ENCODE data around the gene COLGALT1.
"Not testable (repeated sequence)": the region's sequence is repeated elsewhere in the genome, so short reads cannot be mapped to it uniquely, and the experiment has no call there.

Gene COLGALT1

DNA sequence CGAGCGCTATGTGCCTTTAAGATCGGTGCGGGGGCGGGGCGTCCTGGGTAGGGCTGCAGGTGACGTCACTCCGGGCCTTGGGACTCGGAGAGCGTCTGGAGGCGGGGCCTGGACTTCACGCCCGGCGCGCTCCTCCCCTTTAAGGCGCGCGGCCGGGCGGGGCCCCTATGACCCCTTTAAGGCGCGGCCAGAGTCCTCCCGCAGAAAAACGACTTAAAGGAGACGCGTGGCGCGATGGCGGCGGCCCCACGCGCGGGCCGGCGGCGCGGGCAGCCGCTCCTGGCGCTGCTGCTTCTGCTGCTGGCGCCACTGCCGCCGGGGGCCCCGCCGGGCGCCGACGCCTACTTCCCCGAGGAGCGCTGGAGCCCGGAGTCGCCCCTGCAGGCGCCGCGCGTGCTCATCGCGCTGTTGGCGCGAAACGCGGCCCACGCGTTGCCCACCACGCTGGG, at the start of gene COLGALT1:
Gene COLGALT1, plus strand, starts transcription at position 170 of the 449 bp plus-strand sequence. Its CDS starts 65 bp downstream, at position 235.
- DNase-seq: peak; percentile 95

DNA sequence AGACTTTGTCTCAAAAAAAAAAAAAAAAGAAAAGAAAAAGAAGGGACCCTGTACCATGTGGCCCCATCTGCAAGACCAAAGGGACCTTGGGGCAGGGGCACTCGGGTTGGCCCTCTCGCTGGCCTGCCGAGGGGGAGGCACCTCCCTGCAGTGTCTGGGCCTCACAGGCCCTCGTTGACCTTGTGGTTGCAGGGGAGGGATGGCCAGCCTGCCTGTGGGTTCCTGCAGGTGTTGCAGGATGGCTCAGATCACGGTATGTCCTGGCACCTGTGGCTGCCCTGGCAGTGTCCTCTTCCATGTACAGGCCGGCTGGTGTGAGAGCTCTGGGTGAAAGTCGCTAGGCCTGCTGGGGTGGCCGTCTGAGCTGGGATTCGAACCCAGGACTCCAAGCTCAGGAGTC, 48.7 kb upstream of the COLGALT1 start:
- no peak for DNase-seq

DNA sequence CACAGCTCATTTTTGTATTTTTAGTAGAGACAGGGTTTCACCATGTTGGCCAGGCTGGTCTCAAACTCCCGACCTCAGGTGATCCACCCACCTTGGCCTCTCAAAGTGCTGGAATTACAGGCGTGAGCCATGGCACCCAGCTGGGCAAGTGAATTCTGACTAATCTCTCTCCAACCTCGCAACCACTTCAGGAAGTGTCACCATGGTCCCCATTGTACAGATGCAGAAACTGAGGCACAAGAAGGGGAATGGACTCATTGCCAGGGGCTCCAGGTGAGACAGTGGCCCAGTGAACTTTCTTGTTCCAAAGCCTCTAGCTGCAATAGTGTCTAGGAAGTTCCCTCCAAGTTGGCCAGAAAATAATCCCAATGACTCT, 46.9 kb upstream of the COLGALT1 start:
- not testable (repeated sequence) for DNase-seq

- no peak for DNase-seq
Observed at GRCh38 chr19:17510220-17510993, 45.0 kb upstream of the COLGALT1 start.

DNA sequence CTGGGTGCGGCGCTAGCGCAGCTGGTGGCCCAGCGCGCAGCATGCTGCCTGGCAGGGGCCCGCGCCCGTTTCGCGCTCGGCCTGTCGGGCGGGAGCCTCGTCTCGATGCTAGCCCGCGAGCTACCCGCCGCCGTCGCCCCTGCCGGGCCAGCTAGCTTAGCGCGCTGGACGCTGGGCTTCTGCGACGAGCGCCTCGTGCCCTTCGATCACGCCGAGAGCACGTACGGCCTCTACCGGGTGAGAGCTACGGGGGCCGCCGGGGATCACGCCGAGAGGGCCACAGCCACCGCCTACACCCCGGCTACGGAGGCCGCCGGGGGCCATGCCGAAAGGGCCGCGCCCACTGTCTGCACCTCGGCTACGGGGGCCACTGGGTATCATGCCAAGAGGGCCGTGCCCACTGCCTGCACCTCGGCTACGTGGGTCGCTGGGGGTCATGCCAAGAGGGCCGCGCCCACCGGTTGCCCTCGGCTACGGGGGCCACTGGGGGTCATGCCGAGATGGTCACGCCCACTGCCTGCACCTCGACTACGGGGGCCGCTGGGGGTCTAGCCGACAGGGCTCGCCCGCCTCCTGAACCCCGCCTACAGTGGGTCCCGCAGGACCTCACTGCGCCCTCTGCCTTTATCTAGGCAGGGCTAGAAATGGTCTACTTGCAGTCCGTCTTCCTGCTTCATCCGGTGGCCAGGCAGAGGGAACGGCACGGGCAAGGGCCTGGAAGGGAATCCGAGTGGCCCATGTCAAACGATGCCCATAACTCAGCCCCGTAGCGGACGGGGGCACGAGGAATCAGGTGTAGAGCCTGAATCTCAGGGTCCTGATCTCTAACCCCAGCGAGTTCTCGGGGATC, 43.5 kb upstream of the COLGALT1 start:
- peak; percentile 91 for DNase-seq

DNA sequence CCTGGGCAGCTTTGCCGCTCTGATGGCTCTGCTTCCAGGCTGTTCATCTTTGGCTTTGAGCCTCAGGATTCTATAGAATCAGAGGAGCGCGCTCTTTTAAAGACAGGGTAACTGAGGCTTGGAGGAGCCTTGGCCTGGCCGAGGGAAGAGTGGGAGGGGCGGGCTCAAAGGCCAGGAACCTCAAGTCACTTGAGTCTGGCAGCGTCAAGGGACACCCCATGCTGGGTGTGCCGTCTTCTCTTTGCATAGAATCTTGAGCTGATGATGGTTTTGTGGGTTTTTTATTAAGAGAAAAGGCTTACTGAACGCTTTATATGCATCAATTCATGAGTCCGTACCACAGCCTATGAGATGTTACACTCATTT, 42.9 kb upstream of the COLGALT1 start:
- DNase-seq: no peak

- DNase-seq: no peak
Observed at GRCh38 chr19:17515408-17516149, 39.9 kb upstream of the COLGALT1 start.

GRCh38 chr19:17517898-17518297, 37.6 kb upstream of the COLGALT1 start:
- DNase-seq: no peak

- not testable (repeated sequence) for DNase-seq
Observed at GRCh38 chr19:17518654-17519053, 36.8 kb upstream of the COLGALT1 start.

DNA sequence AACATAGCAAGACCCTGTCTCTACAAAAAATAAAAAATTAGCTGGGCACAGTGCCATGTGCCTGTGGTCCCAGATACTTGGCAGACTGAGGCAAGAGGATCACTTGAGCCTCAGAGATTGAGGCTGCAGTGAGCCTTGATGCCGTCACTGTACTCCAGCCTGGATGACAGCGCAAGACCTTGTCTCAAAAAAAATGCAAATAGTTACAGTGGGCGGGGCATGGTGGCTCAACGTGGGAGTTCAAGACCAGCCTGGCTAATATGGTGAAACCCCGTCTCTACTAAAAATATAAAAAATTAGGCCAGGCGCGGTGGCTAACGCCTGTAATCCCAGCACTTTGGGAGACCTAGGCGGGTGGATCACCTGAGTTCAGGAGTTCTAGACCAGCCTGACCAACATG, 35.5 kb upstream of the COLGALT1 start:
- DNase-seq: no peak

DNA sequence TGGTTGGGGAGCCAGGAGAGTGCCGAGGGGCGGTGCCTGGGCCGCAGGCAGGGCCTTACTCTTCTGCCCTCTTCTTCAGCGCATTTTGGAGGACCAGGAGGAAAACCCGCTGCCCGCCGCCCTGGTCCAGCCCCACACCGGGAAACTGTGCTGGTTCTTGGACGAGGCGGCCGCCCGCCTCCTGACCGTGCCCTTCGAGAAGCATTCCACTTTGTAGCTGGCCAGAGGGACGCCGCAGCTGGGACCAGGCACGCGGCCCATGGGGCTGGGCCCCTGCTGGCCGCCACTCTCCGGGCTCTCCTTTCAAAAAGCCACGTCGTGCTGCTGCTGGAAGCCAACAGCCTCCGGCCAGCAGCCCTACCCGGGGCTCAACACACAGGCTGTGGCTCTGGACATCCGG, 34.6 kb upstream of the COLGALT1 start:
- no peak for DNase-seq

GRCh38 chr19:17522988-17523872, 32.2 kb upstream of the COLGALT1 start:
- DNase-seq: peak; percentile 95

DNA sequence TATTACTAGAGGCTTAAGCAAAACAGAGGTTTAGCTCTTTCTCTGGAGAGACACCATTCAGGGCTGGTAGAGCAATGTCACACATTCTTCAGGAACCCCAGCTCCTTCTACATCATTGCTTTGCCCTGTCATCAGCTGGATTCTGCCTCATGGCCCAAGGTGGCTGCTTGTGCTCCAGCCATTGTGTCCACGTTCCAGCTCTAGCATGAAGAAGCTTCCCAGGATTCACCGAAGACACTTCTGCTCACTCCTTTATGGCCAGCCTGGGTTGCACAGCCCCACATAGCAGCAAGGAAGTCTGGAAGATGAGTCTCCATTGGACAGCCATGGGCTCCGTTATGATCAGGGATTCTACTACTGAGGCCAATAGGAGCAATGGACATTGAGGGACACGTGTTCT, 30.8 kb upstream of the COLGALT1 start:
- DNase-seq: no peak

DNA sequence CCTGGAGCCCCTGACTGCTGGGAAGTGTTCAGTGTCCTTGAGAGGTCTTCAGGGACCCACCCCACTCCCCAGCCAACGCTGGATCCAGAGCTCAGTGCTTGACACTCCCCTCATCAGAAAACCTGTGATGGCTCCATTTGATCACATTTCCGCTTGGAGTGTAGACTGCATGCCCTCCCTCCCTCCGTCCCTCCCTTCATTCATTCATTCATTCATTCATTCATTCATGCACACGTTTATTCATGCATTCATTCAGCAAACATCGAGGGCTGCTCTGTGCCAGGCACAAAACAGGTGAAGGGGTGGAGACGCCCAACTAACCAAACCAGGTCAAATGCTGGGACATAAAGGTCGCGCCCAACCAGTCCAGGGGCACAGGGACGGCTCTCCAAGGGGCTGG, 30.3 kb upstream of the COLGALT1 start:
- no peak for DNase-seq

DNA sequence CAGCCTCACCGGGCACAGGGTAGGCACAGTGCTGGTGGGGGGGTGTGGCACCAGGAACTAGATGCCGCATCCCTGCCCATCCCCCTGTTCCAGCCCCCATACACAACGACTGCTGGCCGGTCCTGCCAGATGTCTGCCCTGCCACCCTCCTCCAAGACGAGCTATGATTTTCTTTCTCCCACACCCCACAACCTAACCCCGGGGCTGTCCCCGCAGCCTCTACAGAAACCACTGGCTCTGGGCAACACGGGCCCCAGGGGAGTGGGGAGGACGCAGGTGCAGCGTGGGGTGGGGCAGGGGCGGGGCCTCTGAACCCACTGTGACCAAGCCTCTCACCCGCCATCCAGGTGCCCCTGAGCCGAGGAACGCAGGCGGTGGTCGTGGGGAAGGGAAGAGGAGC, 28.5 kb upstream of the COLGALT1 start:
- DNase-seq: no peak

- DNase-seq: no peak
Observed at GRCh38 chr19:17527326-17527725, 28.1 kb upstream of the COLGALT1 start.

- no peak for DNase-seq
Observed at GRCh38 chr19:17528610-17529009, 26.8 kb upstream of the COLGALT1 start.

DNA sequence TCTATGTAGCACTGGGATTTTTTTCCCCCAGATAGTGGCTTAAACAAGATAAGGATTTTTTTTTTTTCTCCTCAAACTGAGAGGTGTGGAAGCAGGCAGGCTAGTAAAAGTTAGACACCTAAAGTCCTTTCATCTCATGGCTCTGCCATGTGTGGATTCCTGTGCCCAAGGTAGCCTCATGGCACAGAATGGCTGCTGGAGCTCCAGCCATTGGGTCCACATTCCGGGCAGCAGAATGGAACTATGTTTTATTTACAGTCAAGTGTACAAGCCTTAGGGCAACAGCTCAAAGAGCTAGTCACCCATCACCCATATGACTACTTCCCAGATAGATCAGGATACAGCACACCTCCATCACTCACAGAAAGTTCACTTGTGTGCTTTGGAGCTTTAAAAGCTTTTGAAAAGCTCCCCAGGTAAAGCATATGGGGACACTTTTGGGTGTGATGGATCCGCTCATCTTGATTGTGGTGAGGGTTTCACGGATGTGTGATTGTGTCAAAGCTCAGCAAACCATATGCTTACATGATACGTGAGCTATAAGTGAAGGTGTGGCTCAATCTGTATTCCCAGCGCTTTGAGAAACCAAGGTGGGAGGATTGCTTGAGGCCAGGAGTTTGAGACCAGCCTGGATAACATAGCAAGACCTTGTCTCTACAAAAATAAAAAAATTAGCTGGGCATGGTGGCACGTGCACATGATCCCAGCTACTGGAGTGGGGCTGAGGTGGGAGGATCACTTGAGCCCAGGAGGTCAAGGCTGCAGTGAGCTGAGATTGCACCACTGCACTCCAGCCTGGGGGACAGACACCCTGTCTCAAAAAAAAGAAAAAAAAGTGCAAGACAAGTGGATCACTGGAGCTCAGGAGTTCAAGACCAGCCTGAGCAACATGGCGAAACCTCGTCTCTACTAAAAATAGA, 25.9 kb upstream of the COLGALT1 start:
- DNase-seq: no peak

GRCh38 chr19:17530586-17530985, 24.9 kb upstream of the COLGALT1 start:
- no peak for DNase-seq

DNA sequence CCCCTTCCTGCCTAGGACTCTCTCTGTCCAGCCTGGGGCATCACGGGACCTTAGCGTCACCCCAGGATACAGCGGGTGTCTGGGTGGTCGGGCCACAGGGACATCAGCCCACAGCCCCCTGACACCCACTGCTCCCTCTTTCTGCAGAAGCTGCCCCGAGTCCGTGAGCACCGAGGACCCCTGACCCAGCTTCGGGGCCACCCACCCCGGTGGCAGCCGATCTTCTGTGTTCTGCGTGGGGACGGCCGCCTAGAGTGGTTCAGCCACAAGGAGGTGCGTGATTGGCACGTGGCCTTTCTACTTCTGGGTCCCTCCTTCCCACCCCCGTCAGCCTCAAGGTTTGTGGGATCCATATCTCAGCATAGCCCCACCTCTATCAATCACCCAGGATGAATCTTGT, 23.3 kb upstream of the COLGALT1 start:
- no peak for DNase-seq

GRCh38 chr19:17532557-17532956, 22.9 kb upstream of the COLGALT1 start:
- no peak for DNase-seq

Data from GF-D8 (cell line).